ENCODE measurements around the gene ARMS2.

Gene ARMS2

DNA sequence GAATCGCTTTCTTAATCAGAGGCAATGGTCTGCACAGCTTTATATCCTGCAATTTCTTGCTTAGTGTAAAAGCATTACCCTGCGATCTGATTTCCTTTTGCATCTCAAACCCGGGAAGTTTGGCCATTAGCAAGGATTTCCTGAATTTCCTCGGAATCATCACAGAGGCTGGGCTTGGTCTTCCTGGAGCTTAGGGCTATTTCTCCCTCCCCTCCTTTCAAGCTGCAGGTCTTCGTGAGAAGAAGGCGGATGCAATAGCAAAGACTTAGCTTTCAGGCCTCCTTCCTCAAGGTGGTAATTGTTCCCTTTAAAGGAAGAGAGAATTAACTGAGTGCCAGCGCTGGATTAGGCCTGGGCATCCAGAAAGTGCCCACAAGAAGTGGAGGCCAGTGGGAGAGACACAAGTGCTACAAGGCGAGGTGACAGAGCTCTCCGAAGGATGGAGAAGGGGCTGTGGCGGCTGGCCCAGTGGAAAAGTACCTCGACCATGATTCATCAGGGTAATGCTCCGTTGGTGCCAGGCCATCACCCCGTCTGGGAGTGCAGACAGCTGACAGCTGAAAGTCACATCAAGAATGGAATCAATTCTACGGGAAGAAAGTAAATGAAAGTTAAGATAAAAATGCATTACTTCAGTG is 4.0 kb upstream of the ARMS2 start:
- no peak for DNase-seq (ENCODE audit: low read depth)

DNA sequence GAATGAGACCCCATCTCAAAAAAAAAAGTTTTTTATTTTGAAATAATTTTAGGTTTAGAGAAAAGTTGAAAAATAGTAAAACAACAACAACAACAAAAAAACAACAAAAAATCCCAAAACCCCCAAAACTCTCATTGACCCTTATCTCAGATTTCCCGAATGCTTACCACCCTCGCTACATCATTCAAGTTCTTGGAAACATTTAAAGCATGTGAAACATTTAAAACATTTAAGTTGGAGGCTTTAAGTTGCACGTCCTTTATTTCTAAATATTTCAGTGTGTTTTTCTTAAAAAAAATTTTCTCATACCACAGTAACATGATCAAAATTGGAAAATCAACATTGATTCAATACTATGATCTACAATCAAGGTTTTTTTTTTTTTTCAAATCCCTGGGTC is 382 bp upstream of the ARMS2 start:
- no peak for DNase-seq (ENCODE audit: low read depth)

- DNase-seq (ENCODE audit: low read depth) = no peak
Measured at GRCh38 chr10:122455376-122456079, 1.1 kb downstream of the ARMS2 start.

DNA sequence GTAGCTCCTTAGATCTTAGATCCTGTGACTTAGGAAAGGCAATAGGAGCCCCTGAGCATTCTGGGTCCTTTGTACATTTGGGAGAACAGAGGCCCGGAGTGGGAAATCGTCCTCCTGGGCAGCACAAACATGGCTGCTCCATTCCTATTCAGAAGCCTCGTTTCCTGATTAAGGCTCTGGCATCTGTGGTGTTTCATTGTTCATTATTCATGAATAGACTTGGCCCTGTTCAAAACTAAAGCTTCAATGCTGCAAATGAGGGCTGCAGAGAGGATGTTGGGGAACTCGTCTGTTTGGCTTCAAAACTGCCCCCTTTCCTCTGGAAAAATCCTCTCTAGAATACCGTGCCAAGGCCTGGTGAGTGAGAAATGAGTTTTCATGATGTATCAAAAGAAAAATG is 3.5 kb downstream of the ARMS2 start:
- DNase-seq (ENCODE audit: low read depth) = no peak

DNA sequence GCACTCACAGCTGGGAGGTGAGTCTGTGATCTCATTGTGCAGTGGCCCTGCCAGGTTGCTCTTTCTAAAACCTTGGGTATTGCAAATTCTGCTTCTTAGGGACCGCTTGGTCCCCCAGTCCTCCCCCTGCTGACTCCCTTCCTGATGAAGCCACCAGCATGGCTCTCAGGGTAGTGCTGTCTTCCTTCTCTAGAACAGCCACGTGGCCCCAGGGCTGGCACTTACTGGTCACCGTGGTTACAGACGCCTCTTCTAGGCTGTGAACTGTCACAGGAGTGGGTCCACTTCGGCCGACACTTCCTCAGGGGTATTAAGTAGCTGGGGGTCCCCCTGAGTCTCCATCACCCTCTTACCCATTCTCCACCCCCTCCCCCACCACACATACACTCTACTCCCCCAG is 4.2 kb downstream of the ARMS2 start:
- no peak for DNase-seq (ENCODE audit: low read depth)

DNA sequence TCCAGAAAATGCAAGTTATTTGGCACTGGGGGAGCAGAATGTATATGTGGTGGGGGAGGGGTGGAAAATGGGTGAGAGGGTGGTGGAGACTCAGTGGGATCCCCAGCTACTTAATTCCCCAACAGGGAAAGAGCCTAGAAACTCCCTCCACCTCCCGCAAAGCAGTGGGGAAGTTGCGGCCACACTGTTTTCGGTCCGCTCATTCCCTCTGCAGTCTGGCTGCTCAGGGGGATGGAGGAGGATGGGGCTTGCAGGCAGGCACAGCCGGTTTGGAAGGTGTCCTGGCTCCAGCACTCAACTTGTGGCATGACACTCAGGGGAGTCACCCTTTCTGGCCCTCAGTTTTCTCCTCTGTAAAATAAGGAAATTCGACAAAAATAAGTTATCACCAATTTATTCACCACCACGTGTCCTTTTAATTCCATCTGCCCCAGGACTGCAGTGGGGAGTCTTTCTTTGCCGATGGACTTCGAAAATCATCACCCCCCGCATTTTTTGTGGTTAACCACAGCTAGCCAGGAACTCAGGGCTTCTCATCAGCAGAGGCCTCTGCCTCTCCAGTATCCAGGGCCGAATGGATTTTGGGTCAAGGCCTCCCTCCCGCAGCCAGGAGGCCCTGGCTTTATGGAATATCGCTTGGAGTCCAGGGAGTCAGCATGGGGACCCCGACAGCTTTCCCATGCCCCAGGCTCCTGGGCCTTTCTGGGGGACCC is 5.3 kb downstream of the ARMS2 start:
- DNase-seq (ENCODE audit: low read depth) = no peak

DNA sequence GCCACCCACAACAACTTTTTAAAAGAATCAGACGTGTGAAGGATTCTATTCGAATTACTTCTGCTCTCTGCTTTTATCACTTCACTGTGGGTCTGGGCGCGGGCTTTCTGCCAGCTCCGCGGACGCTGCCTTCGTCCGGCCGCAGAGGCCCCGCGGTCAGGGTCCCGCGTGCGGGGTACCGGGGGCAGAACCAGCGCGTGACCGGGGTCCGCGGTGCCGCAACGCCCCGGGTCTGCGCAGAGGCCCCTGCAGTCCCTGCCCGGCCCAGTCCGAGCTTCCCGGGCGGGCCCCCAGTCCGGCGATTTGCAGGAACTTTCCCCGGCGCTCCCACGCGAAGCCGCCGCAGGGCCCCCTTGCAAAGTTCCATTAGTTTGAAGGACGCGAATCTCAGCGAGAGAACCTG is 6.4 kb downstream of the ARMS2 start:
- no peak for DNase-seq (ENCODE audit: low read depth)

- DNase-seq (ENCODE audit: low read depth) = no peak
Measured at GRCh38 chr10:122461367-122461728, 6.9 kb downstream of the ARMS2 start, which contains the start of gene HTRA1. HTRA1 (plus strand) TSS chr10:122461553; CDS start chr10:122461653, 100 bp downstream.

DNA sequence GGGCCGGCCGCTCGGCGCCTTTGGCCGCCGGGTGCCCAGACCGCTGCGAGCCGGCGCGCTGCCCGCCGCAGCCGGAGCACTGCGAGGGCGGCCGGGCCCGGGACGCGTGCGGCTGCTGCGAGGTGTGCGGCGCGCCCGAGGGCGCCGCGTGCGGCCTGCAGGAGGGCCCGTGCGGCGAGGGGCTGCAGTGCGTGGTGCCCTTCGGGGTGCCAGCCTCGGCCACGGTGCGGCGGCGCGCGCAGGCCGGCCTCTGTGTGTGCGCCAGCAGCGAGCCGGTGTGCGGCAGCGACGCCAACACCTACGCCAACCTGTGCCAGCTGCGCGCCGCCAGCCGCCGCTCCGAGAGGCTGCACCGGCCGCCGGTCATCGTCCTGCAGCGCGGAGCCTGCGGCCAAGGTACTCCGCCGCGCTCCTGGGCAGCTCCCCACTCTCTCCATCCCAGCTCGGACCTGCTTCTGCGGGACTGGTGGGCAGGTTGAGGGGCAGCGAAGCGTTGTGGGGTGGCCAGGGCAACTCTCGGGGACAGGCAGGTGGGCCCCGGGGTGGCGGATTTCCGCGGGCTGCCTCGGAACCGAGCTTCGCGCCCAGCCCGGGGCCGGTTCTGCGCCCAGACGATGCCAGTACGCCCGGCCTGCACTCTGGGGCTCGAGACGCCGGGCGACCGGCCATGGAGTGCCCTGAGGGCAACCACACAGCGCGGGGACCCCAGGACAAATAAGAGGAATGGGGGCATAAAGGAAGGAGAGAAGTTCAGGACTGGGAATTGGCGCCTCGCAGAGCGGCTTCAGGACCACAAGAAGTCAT is 7.5 kb downstream of the ARMS2 start:
- no peak for DNase-seq (ENCODE audit: low read depth)

- no peak for DNase-seq (ENCODE audit: low read depth)
Measured at GRCh38 chr10:122462533-122463465, 8.3 kb downstream of the ARMS2 start.

GRCh38 chr10:122463466-122464249 is 9.2 kb downstream of the ARMS2 start:
- no peak for DNase-seq (ENCODE audit: low read depth)

- no peak for DNase-seq (ENCODE audit: low read depth)
Measured at GRCh38 chr10:122464250-122464510, 9.7 kb downstream of the ARMS2 start.

GRCh38 chr10:122464586-122464985 is 10.1 kb downstream of the ARMS2 start:
- DNase-seq (ENCODE audit: low read depth) = no peak

- DNase-seq (ENCODE audit: low read depth) = no peak
Measured at GRCh38 chr10:122465401-122466040, 11.1 kb downstream of the ARMS2 start.

DNA sequence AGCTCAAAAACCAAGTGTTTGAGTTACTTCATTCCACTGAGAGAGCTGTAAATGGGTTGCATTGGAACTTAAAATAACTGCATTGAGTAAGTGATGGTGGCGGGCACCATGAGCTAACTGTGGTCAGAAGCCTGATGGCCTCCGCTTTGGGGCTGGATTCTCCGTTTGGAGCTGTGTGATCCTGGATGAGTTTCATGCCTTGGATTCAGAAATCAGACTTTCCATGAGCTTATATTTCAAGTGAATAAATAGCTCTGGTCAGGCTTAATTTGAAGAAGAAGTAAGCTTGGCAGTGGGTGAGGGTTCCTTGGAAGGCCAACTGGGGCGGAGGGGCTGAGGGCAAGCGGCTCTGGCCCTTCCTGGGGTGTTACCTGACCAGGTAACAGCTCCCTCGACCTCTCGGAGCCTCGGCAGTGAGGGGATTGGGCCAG is 12.5 kb downstream of the ARMS2 start:
- no peak for DNase-seq (ENCODE audit: low read depth)

- DNase-seq (ENCODE audit: low read depth) = no peak
Measured at GRCh38 chr10:122467701-122468100, 13.2 kb downstream of the ARMS2 start.

DNA sequence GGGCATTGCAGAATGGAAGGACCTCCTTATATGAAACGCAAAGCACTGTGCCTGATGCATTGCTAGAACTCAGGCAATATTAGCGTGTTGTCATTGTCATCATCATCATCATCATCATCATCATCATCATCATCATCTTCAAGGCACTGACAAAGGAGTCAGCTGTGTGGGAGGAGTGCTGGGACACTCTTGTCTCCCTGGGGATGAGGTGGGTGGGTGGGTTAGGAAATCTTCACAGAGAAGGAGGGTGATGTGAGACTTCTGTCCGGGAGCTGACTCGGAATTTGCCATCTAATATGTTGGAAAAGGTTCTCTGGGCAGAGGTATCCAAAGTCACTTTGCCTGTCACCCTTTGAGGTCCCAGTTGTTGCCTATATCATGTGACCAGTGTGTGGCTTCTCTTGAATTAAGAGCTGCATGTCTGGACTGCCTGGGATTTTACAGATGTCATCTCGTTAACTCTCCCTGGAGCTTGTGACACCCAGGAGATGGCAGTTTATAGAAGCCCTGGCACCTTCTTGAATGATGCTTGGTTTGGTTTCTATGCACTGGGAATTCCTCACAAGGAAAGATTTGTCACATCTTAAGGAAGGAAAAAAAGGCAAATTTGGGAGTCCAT is 14.0 kb downstream of the ARMS2 start:
- no peak for DNase-seq (ENCODE audit: low read depth)

- no peak for DNase-seq (ENCODE audit: low read depth)
Measured at GRCh38 chr10:122468926-122469781, 14.7 kb downstream of the ARMS2 start.

- no peak for DNase-seq (ENCODE audit: low read depth)
Measured at GRCh38 chr10:122469848-122470247, 15.4 kb downstream of the ARMS2 start.
